Measurements from ENCODE around the gene WDR82.
A peak's percentile ranks its signal among the peaks of the same experiment; 100 is the strongest.

The WDR82 gene

GRCh38 chr3:52315006-52315405 is 36.6 kb upstream of the WDR82 start:
- in situ Hi-C loops (cut with HindIII; ENCODE audit: low sequenced_read_pairs): no loop called here
- TF ChIP-seq CTCF (IDR thresholded peaks at IDR 0.05; ENCODE audit: low read depth, low read length): no peak
- H3K4me3 ChIP-seq (ENCODE audit: low read depth, low read length): no peak overlapping the region
- DNase-seq (ENCODE audit: low read depth, low spot score): no peak

GRCh38 chr3:52314489-52314888 is 36.0 kb upstream of the WDR82 start:
- DNase-seq (ENCODE audit: low read depth, low spot score): no peak
- TF ChIP-seq CTCF (IDR thresholded peaks at IDR 0.05; ENCODE audit: low read depth, low read length): no peak
- no peak overlapping the region for H3K4me3 ChIP-seq (ENCODE audit: low read depth, low read length)
- in situ Hi-C loops (cut with HindIII; ENCODE audit: low sequenced_read_pairs): no loop called here

GRCh38 chr3:52313774-52314188 is 35.3 kb upstream of the WDR82 start:
- no peak overlapping the region for H3K4me3 ChIP-seq (ENCODE audit: low read depth, low read length)
- peak; percentile 12 for DNase-seq (ENCODE audit: low read depth, low spot score)
- no peak for TF ChIP-seq CTCF (IDR thresholded peaks at IDR 0.05; ENCODE audit: low read depth, low read length)
- in situ Hi-C loops (cut with HindIII; ENCODE audit: low sequenced_read_pairs): no loop called here

GRCh38 chr3:52313188-52313773 is 34.8 kb upstream of the WDR82 start:
- no peak for TF ChIP-seq CTCF (IDR thresholded peaks at IDR 0.05; ENCODE audit: low read depth, low read length)
- DNase-seq (ENCODE audit: low read depth, low spot score): no peak
- H3K4me3 ChIP-seq (ENCODE audit: low read depth, low read length): no peak overlapping the region
- in situ Hi-C loops (cut with HindIII; ENCODE audit: low sequenced_read_pairs): no loop called here

GRCh38 chr3:52311576-52312119 is 33.2 kb upstream of the WDR82 start:
- TF ChIP-seq CTCF (IDR thresholded peaks at IDR 0.05; ENCODE audit: low read depth, low read length): no peak
- in situ Hi-C loops (cut with HindIII; ENCODE audit: low sequenced_read_pairs): no loop called here
- no peak for DNase-seq (ENCODE audit: low read depth, low spot score)
- H3K4me3 ChIP-seq (ENCODE audit: low read depth, low read length): no peak overlapping the region

- peak; percentile 18 for DNase-seq (ENCODE audit: low read depth, low spot score)
- no peak overlapping the region for H3K4me3 ChIP-seq (ENCODE audit: low read depth, low read length)
- in situ Hi-C loops (cut with HindIII; ENCODE audit: low sequenced_read_pairs): no loop called here
Measured at GRCh38 chr3:52310861-52311575, 32.6 kb upstream of the WDR82 start.

More at GRCh38 chr3:52310861-52311575, 32.6 kb upstream of the WDR82 start:
- TF ChIP-seq CTCF (IDR thresholded peaks at IDR 0.05; ENCODE audit: low read depth, low read length): no peak

Data from astrocyte of the spinal cord (primary cell).